GM21786 (cell line): ENCODE data around the gene ASAP2.
A peak's percentile ranks its signal among the peaks of the same experiment; 100 is the strongest.

ENCODE experiments used
- ATAC-seq: cut with Tn5 transposase; IDR thresholded peaks from one replicate; pipeline ENCODE4 v1.9.1; 2021; ENCODE audit not compliant: unreplicated experiment

ASAP2 gene

GRCh38 chr2:9420495-9420894 lies 213.9 kb downstream of the ASAP2 start:
- no peak for ATAC-seq

GRCh38 chr2:9422321-9423099 lies 215.9 kb downstream of the ASAP2 start:
- peak; percentile 27 for ATAC-seq

GRCh38 chr2:9423100-9423921 lies 216.7 kb downstream of the ASAP2 start, which contains the start of the genes CPSF3 and ITGB1BP1:
CPSF3 (plus strand) TSS chr2:9423654; CDS start chr2:9423774, 120 bp downstream.
ITGB1BP1 (minus strand) TSS chr2:9423528; CDS start chr2:9418697, 4,831 bp downstream.
- ATAC-seq: peak; percentile 85

- ATAC-seq: no peak
Measured at GRCh38 chr2:9423922-9424272, 217.3 kb downstream of the ASAP2 start.

- no peak for ATAC-seq
Measured at GRCh38 chr2:9424447-9425164, 218.0 kb downstream of the ASAP2 start.

- ATAC-seq: no peak
Measured at GRCh38 chr2:9428965-9429577, 222.5 kb downstream of the ASAP2 start.

- ATAC-seq: no peak
Measured at GRCh38 chr2:9430316-9431293, 224.0 kb downstream of the ASAP2 start.

- ATAC-seq: no peak
Measured at GRCh38 chr2:9434489-9434888, 227.9 kb downstream of the ASAP2 start.

GRCh38 chr2:9439536-9439935 lies 232.9 kb downstream of the ASAP2 start:
- ATAC-seq: no peak

- ATAC-seq: no peak
Measured at GRCh38 chr2:9440058-9440727, 233.6 kb downstream of the ASAP2 start.

GRCh38 chr2:9441556-9441955 lies 234.9 kb downstream of the ASAP2 start:
- no peak for ATAC-seq

GRCh38 chr2:9443526-9443925 lies 236.9 kb downstream of the ASAP2 start:
- ATAC-seq: no peak

GRCh38 chr2:9445089-9445488 lies 238.5 kb downstream of the ASAP2 start:
- ATAC-seq: no peak

GRCh38 chr2:9451231-9451630 lies 244.6 kb downstream of the ASAP2 start:
- ATAC-seq: no peak
